A673 (cell line): ENCODE measurements around the gene RABGAP1L.

ENCODE experiments used
- CTCF ChIP-seq: fragments of 300-800, 200-600 bp; sonication (generic); conservative IDR thresholded peaks from 2 replicates; pipeline ENCODE4 v1.5.1; 2017; ENCODE audit warnings: low read depth, mild to moderate bottlenecking, antibody characterized with exemption, low read length, moderate library complexity, mixed read lengths
- EZH2 ChIP-seq: fragments of 200-600 bp; sonication (generic); IDR thresholded peaks from 2 replicates; pipeline ENCODE4 v1.6.1; 2017; ENCODE audit warnings: borderline replicate concordance, low read depth, mild to moderate bottlenecking, mixed read lengths, antibody characterized with exemption, low read length; ENCODE audit not compliant: poor library complexity, severe bottlenecking

GRCh38 chr1:174818951-174819350 is 659.6 kb downstream of the RABGAP1L start:
- TF ChIP-seq CTCF (no peak), EZH2 (no peak)
